ENCODE measurements around the gene ZNF337. TPM values are rescaled to one million over a fixed set of nuclear protein-coding genes. Genes with fewer than 3 reads are reported as not detected.
"Not testable (repeated sequence)": the region's sequence is repeated elsewhere in the genome, so short reads cannot be mapped to it uniquely, and the experiment has no call there.

Gene ZNF337
- total RNA-seq, 2 donors from 2014 or later, result 10.2 to 13.7 TPM

GRCh38 chr20:25706793-25707192 lies 10.1 kb upstream of the ZNF337 start:
- WGBS, 2 donors, result 86 to 89% methylated on average over 5 to 6 of the region's 6 CpGs
- H3K9me3 ChIP-seq, result no peaks in the 10 kb centered on the region
- H3K4me3 ChIP-seq, result no peak overlapping the region
- no peaks in the 10 kb centered on the region for H3K36me3 ChIP-seq (replicated peaks in 1 of 2; ENCODE audit: insufficient read depth in 1 of 2, low read depth in 2 of 2)
- no peak for TF ChIP-seq CTCF (IDR thresholded peaks at IDR 0.05)
- TF ChIP-seq POLR2A (IDR thresholded peaks at IDR 0.05), result no peak
- ATAC-seq (no peak), DNase-seq (no peak)
- no peaks in the 10 kb centered on the region for H3K4me1 ChIP-seq
- H3K27ac ChIP-seq, result no peak overlapping the region
- intact Hi-C loops (cut with DNase I), result no loop called here
- H3K27me3 ChIP-seq, result no peaks in the 10 kb centered on the region

GRCh38 chr20:25705830-25706351 lies 9.2 kb upstream of the ZNF337 start:
- no peaks in the 10 kb centered on the region for H3K36me3 ChIP-seq (replicated peaks in 1 of 2; ENCODE audit: insufficient read depth in 1 of 2, low read depth in 2 of 2)
- no peaks in the 10 kb centered on the region for H3K27me3 ChIP-seq
- no peak for ATAC-seq
- H3K27ac ChIP-seq, result no peak overlapping the region
- DNase-seq, result no peak
- H3K4me3 ChIP-seq, result no peak overlapping the region
- TF ChIP-seq POLR2A (IDR thresholded peaks at IDR 0.05), result no peak
- TF ChIP-seq CTCF (IDR thresholded peaks at IDR 0.05), result no peak
- no peaks in the 10 kb centered on the region for H3K9me3 ChIP-seq
- intact Hi-C loops (cut with DNase I), result no loop called here
- H3K4me1 ChIP-seq, result no peaks in the 10 kb centered on the region

GRCh38 chr20:25704303-25704702 lies 7.7 kb upstream of the ZNF337 start:
- H3K4me1 ChIP-seq; H3K27ac ChIP-seq; DNase-seq; ATAC-seq; intact Hi-C loops (cut with DNase I); H3K36me3 ChIP-seq (replicated peaks in 1 of 2; ENCODE audit: insufficient read depth in 1 of 2, low read depth in 2 of 2); H3K27me3 ChIP-seq; H3K9me3 ChIP-seq; H3K4me3 ChIP-seq: not testable (repeated sequence)
- whole genome bisulfite sequencing, 2 donors, result 87 to 94% methylated on average over 2 of the region's 2 CpGs

GRCh38 chr20:25700835-25701234 lies 4.2 kb upstream of the ZNF337 start:
- H3K4me1 ChIP-seq; H3K9me3 ChIP-seq; H3K36me3 ChIP-seq (replicated peaks in 1 of 2; ENCODE audit: insufficient read depth in 1 of 2, low read depth in 2 of 2); DNase-seq; ATAC-seq; H3K27me3 ChIP-seq; intact Hi-C loops (cut with DNase I); H3K4me3 ChIP-seq; H3K27ac ChIP-seq: not testable (repeated sequence)
- 86 to 92% methylated on average over 2 of the region's 2 CpGs for WGBS, 2 donors

- 31 to 74% methylated on average over 1 of the region's 1 CpG for WGBS, 2 donors
- intact Hi-C loops (cut with DNase I), result loop anchor here (10.0 kb wide), 1 partner anchor 65 kb away; no protein-coding TSS in a partner anchor
- Histone ChIP-seq H3K36me3 (replicated peaks in 1 of 2; ENCODE audit: insufficient read depth in 1 of 2, low read depth in 2 of 2) (no peaks in the 10 kb centered on the region), H3K4me3 (no peak overlapping the region), H3K4me1 (peaks cover 9% of the 10 kb centered on the region), H3K27ac (no peak overlapping the region), H3K9me3 (no peaks in the 10 kb centered on the region), H3K27me3 (no peaks in the 10 kb centered on the region)
- ATAC-seq (no peak), DNase-seq (no peak)
- TF ChIP-seq CTCF (IDR thresholded peaks at IDR 0.05) (no peak), POLR2A (IDR thresholded peaks at IDR 0.05) (no peak)
Observed at GRCh38 chr20:25699914-25700313, 3.3 kb upstream of the ZNF337 start.

- Histone ChIP-seq H3K27me3 (no peaks in the 10 kb centered on the region), H3K9me3 (no peaks in the 10 kb centered on the region), H3K27ac (peak overlapping the region in 3 of 4 donors; percentile 87 to 90 (median 89)), H3K36me3 (replicated peaks in 1 of 2; ENCODE audit: insufficient read depth in 1 of 2, low read depth in 2 of 2) (no peaks in the 10 kb centered on the region), H3K4me1 (peaks cover 14% of the 10 kb centered on the region), H3K4me3 (peak overlapping the region; percentile 69 to 97)
- WGBS, 2 donors, result 0% methylated on average over 3 of the region's 3 CpGs
- ATAC-seq (no peak), DNase-seq (no peak)
- TF ChIP-seq POLR2A (IDR thresholded peaks at IDR 0.05) (no peak), CTCF (IDR thresholded peaks at IDR 0.05) (no peak)
- intact Hi-C loops (cut with DNase I), result loop anchor here (10.0 kb wide), 1 partner anchor 62 kb away; no protein-coding TSS in a partner anchor
Observed at GRCh38 chr20:25697132-25697446, 436 bp upstream of the ZNF337 start.
